Adrenal gland (tissue), 12 donors: ENCODE measurements around the gene CAMK4. TPM values are rescaled to one million over a fixed set of nuclear protein-coding genes. Genes with fewer than 3 reads are reported as not detected.

Experiments
- DNase-seq, 7 donors: peaks; one replicate each; pipeline ENCODE4 v3.0.0-alpha.2; 2019 to 2020
- H3K27ac ChIP-seq, 5 donors: fragments of 200-600 bp; sonication (generic) in 4 of 5; 1 replicate in 3 of 5; 2 replicates in 2 of 5; pipeline versions ENCODE4 v1.5.1 to v1.8.0; 2016 to 2020; ENCODE audit warnings: mild to moderate bottlenecking in 1 of 5
- H3K27me3 ChIP-seq: fragments of 200-600 bp; 2 replicates; pipeline ENCODE4 v1.8.0; 2021
- H3K36me3 ChIP-seq, 2 donors: fragments of 200-600 bp; replicated peaks in 1 of 2; 1 replicate in 1 of 2; 2 replicates in 1 of 2; pipeline versions ENCODE4 v1.5.1 to v1.8.0; 2018 to 2022
- H3K4me1 ChIP-seq, 2 donors: fragments of 200-600 bp; replicated peaks in 1 of 2; 1 replicate in 1 of 2; 2 replicates in 1 of 2; pipeline versions ENCODE4 v1.5.1 to v1.8.0; 2018 to 2021
- H3K4me3 ChIP-seq, 4 donors: fragments of 200-600 bp; sonication (generic) in 3 of 4; one replicate each; pipeline ENCODE4 v1.5.1; 2016 to 2018
- H3K9me3 ChIP-seq, 3 donors: fragments of 200-600 bp; sonication (generic) in 1 of 3; replicated peaks in 1 of 3; 1 replicate in 2 of 3; 2 replicates in 1 of 3; pipeline versions ENCODE4 v1.5.1 to v1.8.0; 2016 to 2021
- CTCF ChIP-seq, 6 experiments: fragments of 450-650 bp in 4 of 6; fragments of 200-600 bp in 2 of 6; sonication (generic) in 1 of 6; IDR thresholded peaks; 1 replicate in 5 of 6; 2 replicates in 1 of 6; pipeline versions ENCODE4 v1.5.1 to v1.8.0; 2016 to 2021; ENCODE audit warnings: antibody characterized with exemption in 6 of 6, mild to moderate bottlenecking in 2 of 6, moderate library complexity in 1 of 6
- POLR2A ChIP-seq, 2 donors: fragments of 450-650 bp; IDR thresholded peaks; one replicate each; pipeline ENCODE4 v1.6.1; 2017; ENCODE audit warnings: antibody characterized with exemption in 2 of 2, mild to moderate bottlenecking in 2 of 2, moderate library complexity in 1 of 2
- WGBS, 4 donors: extraction: QIAGEN DNeasy Blood & Tissue Kit in 2 of 4; methylation state at CpG; one replicate each; pipeline versions ENCODE4 v1.1.5 to v1.1.7; 2013 to 2017; 5-methylcytosine and 5-hydroxymethylcytosine counted together
- intact Hi-C, 2 donors: fragments of 100-400 bp; cut with DNase I; formaldehyde crosslinking; loops; one replicate each; pipeline versions ENCODE4 v1.14.1 to v1.15.0; 2022 to 2023
- polyA plus RNA-seq, 3 donors: library from polyadenylated mRNA; stranded (reverse); fragments of 200-250 nt in 2 of 3; fragments of 350-450 nt in 1 of 3; fragmentation: Illumina TruSeq in 1 of 3; extraction: RNeasy Lipid Tissue Mini Kit (QIAGEN cat#74804) in 1 of 3; gene quantifications; one replicate each; pipeline ENCODE4 v1.2.3, GENCODE V29; 2013 to 2014
- total RNA-seq, 9 donors: library from RNA; depleted of rRNA in 4 of 9; stranded (reverse); fragments of >200 nt in 4 of 9; fragments of 120-200 nt in 1 of 9; fragmentation: NEBNext Ultra II Directional in 1 of 9; extraction: Animal tissue kit (Norgen Biotek cat#: 25700) in 1 of 9; gene quantifications; one replicate each; pipeline versions ENCODE4 v1.1.0 to v1.2.4, GENCODE V29; 2013 to 2023
- donor health status: healthy with polysubstance abuse.
- donor health status: Bipolar disorder and iron deficiency.
- donor health status: DM: yes; HTN: yes; CAD: no.
- donor health status: DM: no; HTN: no; CAD: no.
- donor health status: DM: no; HTN: no; CAD: no.
- donor health status: DM: yes; HTN: yes; CAD: no.

Gene CAMK4
- total and polyA plus RNA-seq, 12 donors, result 0.06 to 9.2 (median 2.0) TPM

DNA sequence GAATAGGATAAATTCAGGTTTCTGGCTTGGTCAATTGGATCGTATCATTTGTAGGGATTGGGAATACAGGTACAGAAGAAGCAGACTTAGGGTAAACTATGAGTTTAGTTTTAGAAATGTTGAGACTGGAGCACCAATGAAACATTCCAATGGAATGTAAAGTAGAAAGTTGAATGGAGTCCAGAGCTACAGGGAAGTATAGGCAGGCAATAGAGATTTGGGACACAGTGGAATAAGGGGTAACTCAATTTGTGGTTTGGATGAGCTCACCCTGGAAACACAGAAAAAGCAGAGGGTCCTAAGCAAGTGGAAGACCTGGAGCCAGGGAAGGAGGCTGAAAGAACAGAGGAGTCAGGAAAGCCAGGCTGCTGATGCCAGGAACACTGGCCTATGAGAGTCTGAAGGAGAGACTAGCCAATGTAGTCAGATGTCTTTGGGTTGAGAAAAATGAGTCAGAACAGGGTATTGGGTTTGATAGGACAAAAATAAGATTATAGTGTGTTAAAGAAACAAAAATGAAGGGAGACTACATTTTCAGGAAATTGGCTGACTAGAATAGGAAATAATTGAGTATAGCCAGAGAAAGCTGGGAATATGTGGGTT is 215.4 kb downstream of the CAMK4 start:
- Histone ChIP-seq H3K4me3 (no peak overlapping the region), H3K27ac (no peak overlapping the region), H3K9me3 (no peaks in the 10 kb centered on the region), H3K27me3 (no peaks in the 10 kb centered on the region), H3K4me1 (no peaks in the 10 kb centered on the region), H3K36me3 (no peaks in the 10 kb centered on the region)
- DNase-seq, result no peak
- WGBS, 4 donors, result 75 to 100% (median 94%) methylated on average over 1 of the region's 1 CpG
- TF ChIP-seq CTCF (IDR thresholded peaks at IDR 0.05) (no peak), POLR2A (IDR thresholded peaks at IDR 0.05) (no peak)
- intact Hi-C loops, result no loop called here

DNA sequence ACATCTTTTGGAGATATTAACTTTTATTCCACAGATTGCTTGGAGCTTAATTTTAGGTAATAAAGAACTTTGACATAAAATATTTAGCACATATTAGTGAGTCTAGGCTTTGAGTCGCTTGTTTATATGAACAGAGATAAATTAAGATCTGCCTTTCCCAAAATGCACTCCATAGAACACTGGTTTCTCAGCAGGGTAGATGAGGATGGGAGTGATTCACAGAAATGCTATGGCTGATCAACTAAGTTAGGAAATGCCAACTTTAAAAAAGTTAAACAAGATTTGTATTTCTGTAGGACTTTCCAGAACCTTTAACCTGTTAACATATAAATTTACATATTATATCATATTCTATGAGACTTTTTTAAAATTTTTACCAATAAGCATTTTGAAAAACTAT is 222.9 kb downstream of the CAMK4 start:
- no peaks in the 10 kb centered on the region for H3K27me3 ChIP-seq
- intact Hi-C loops, result no loop called here
- no peaks in the 10 kb centered on the region for H3K36me3 ChIP-seq
- DNase-seq, result no peak
- H3K4me1 ChIP-seq, result no peaks in the 10 kb centered on the region
- no peak overlapping the region for H3K4me3 ChIP-seq
- no peaks in the 10 kb centered on the region for H3K9me3 ChIP-seq
- WGBS, 4 donors, result 82 to 85% (median 84%) methylated on average over 1 of the region's 1 CpG
- H3K27ac ChIP-seq, result no peak overlapping the region
- TF ChIP-seq CTCF (IDR thresholded peaks at IDR 0.05), result no peak
- no peak for TF ChIP-seq POLR2A (IDR thresholded peaks at IDR 0.05)

DNA sequence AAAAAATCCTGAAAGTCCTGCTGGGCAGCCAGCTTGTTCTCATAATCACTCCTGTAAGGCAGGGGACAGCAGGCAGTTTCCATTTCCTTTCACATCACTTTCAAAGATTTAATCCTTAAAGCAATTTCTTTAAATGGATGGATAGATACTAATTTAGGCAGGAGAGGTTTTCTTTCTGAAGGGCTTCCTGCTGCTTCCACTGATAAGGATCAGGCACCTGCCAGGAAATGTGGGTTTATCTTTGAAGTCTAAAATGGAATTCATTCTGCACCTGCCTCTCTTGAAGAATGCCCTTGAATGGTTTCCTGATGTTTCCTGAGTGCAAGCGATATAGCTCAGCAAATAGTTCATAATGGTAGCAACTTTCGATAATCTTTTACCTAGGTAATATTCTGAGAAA is 223.6 kb downstream of the CAMK4 start:
- whole genome bisulfite sequencing, 4 donors, result 19 to 32% (median 22%) methylated on average over 2 of the region's 2 CpGs
- no peak overlapping the region for H3K27ac ChIP-seq
- H3K4me3 ChIP-seq, result no peak overlapping the region
- H3K27me3 ChIP-seq, result no peaks in the 10 kb centered on the region
- TF ChIP-seq CTCF (IDR thresholded peaks at IDR 0.05) (no peak), POLR2A (IDR thresholded peaks at IDR 0.05) (no peak)
- no peaks in the 10 kb centered on the region for H3K4me1 ChIP-seq
- H3K36me3 ChIP-seq, result no peaks in the 10 kb centered on the region
- intact Hi-C loops, result no loop called here
- DNase-seq, result no peak
- H3K9me3 ChIP-seq, result no peaks in the 10 kb centered on the region

DNA sequence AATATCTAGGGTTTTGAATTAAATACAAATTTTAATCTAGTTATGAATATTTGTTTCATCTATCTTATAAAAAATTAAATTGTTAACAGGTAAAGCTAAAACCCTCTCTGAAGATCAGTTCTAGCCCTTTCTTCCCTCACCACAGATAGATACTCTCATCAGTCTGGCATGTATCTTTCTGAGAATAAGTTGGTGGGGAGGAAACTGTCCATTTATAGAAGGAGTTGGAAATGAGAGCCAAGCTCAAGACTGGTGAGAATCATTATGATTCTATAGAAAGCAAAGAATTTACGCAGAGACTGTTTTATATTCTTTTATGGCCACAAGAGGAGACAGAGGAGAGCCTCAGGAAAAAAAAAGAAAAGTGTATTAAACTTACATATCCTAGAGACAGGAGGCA is 229.1 kb downstream of the CAMK4 start:
- H3K27ac ChIP-seq, result no peak overlapping the region
- H3K4me1 ChIP-seq, result peaks cover 0 to 20% of the 10 kb centered on the region in 2 donors
- DNase-seq, result no peak
- TF ChIP-seq CTCF (IDR thresholded peaks at IDR 0.05) (no peak), POLR2A (IDR thresholded peaks at IDR 0.05) (no peak)
- no peak overlapping the region for H3K4me3 ChIP-seq
- no peaks in the 10 kb centered on the region for H3K36me3 ChIP-seq
- no peaks in the 10 kb centered on the region for H3K9me3 ChIP-seq
- WGBS, 4 donors, result 87 to 93% (median 90%) methylated on average over 1 of the region's 1 CpG
- intact Hi-C loops, result no loop called here
- H3K27me3 ChIP-seq, result no peaks in the 10 kb centered on the region
